MV-4-11 (cell line): ENCODE results near the gene C1orf167.
A peak's percentile ranks its signal among the peaks of the same experiment; 100 is the strongest.
"Not testable (repeated sequence)": the region's sequence is repeated elsewhere in the genome, so short reads cannot be mapped to it uniquely, and the experiment has no call there.

Experiments used
- DNase-seq: peaks from one replicate; lab custom pipeline; 2025; lab: John Stamatoyannopoulos, UW

Gene C1orf167

DNA sequence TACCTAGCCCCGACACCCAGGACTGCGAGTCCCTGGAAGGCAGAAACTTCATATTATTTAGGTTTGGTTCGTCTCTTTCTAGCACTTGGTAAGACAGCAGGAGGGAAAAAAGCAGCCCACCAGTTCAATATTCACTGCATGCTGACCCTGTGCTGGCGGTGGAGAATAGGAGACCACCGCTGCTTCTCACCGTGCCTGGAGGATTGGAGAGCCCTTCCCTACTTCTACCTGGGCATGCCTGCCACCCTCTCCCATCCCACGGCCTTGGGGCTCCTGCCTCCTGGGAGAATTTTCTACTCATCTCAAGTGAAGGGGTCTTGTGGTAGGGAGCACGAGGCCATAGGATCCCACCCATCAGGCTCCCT, 38.4 kb downstream of the C1orf167 start:
- no peak for DNase-seq

DNA sequence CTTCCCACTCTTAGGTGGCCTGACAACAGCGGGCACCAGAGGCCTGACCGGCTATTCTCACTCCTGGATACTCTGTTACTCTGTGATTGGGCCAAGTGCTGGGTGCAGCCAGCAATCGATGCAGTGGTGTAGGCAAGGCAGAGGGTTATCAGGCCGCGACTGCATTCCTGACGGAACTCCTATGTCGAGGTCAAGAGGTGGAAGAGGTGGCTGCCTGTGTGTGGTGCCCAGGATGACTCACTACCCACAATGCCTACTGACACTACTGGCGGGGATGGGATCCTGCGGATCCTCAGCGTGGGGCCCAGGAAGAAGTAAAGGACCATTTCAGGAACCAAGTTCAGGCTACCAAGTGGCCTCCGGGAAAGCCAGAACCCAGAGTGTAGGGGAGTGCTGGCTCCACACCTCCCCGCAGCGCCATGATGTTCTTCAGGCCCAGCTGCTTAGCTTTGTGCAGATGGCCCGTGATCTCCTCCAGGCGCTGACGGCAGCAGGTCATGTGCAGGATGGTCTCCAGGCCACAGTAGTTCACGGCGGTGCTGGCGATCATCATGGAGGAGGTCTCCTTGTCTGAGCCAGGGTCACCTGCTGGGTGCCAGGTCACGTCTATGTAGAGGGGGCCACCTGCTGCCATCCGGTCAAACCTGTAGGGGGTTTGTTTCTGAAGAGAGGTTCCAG, 38.9 kb downstream of the C1orf167 start:
- peak; percentile 18 for DNase-seq

DNA sequence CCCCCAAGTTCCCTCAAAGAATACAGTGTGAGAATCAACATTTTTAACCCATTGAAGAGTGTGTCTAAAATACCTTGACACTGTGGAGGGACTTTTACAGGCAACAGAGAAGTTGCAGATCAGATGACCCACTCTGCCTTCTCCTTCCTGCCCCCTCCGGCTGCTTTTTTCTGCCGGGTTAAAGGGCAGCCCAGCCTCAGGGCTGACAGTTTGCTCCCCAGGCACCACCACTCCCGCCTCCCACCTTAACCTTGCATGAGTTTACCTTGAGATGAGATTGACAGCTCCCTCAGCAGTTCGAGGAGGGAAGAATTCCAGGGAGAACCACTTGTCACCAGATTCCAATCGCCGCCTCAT, 40.6 kb downstream of the C1orf167 start:
- DNase-seq = no peak

DNA sequence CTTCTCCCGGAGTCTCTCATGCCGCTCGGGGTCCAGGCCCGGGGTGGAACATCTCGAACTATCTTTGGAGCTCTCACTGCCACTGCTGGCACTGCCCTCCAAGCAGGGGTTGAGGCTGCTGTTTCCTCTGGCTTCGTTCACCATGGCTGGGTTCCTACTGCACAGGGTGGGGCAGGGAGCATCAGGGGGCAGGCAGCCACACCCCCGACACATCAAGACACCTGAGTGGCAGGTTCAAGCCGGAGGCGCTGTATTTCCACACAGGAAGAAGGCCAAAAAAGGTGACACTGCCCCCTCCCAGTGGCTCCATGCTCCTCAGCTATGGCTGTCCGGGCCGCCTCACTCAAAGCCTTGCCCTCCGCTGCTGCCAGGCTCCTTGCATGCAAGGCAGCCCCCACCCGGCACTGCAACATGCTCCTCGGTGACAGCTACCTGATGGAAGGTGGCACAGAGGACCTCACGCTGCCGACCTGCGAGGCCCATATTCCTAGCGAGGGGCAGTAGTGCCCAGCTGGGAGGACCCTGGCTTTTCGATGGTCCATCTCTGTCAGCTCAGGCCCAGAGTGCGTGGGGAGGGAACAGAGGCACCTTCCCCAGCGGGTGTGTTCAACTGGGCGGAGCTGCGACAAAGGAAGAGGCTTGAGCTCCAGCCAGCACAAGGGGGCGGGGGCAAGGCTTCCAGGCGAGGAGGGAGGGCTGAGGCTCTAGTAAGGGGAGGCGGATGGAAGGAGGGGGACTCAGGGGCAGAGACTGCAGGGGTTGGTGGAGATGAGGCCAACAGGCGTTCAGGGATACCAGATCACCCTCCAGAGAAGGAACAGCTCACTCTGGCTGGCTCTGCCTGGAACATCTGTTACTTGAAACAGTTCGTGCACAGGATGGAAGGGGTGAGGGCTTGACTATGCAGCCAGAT, 41.2 kb downstream of the C1orf167 start:
- peak; percentile 67 for DNase-seq

DNA sequence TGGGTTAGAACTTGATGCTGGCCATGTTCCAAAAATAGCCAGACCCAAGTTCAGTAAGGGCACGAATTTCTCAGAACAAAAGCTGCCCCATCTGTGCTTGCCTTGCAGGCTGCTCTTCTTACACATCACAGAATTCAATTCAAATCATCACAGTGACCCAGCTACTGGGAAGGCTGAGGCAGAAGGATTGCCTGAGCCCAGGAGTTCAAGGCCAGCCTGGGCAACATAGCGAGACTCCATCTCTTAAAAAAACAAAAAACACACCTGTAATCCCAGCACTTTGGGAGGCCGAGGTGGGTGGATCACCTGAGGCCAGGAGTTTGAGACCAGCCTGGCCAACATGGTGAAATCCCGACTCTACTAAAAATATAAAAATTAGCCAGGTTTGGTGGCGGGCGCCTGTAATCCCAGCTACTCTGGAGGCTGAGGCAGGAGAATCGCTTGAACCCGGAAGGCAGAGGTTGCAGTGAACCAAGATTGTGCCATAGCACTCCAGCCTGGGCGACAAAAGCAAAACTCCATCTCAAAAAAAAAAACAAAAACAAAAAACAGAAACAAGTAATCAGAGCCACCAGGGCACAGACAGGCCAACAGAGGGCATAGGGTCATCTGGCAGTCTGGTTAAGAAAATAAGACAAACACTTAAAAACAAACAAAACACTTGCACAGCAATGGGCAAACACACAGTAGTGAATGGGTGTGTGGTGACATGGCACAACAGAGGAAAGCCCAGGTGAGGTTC, 42.1 kb downstream of the C1orf167 start:
- not testable (repeated sequence) for DNase-seq

DNA sequence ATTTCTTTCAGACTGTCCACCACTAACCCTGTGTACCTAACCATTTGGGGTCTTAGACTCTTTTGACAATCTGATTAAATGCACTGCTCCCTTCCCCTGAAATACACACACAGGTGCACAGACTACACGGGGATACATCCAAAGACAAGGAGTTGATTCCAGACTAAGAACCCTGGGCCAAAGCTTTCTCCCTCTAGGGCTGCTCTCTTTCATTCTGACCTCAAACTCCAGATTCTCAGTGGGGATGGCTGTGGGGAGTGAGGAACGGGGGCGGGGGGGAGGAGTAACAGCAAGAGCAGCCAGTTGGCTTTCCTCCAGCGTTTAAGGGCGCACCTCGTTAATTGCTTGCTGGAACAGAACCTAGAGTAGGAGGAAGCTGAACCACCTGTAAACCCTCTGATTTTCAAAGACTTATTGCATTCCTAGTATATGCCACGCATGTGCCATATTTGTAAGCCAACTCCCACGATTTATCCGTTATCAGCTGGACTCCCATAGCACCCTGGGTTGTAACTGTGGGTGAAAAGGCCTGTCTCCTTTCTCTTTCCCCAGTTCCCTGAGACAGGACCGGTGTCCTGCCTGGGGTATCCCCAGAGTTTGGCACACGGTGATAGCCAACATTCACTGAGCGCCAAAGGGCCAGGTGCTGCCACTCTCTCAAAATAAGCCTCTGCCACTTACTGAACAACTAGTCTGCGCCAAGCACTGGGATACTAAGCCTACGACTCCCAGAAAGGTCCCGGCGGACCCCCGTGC, 42.9 kb downstream of the C1orf167 start:
- no peak for DNase-seq

DNA sequence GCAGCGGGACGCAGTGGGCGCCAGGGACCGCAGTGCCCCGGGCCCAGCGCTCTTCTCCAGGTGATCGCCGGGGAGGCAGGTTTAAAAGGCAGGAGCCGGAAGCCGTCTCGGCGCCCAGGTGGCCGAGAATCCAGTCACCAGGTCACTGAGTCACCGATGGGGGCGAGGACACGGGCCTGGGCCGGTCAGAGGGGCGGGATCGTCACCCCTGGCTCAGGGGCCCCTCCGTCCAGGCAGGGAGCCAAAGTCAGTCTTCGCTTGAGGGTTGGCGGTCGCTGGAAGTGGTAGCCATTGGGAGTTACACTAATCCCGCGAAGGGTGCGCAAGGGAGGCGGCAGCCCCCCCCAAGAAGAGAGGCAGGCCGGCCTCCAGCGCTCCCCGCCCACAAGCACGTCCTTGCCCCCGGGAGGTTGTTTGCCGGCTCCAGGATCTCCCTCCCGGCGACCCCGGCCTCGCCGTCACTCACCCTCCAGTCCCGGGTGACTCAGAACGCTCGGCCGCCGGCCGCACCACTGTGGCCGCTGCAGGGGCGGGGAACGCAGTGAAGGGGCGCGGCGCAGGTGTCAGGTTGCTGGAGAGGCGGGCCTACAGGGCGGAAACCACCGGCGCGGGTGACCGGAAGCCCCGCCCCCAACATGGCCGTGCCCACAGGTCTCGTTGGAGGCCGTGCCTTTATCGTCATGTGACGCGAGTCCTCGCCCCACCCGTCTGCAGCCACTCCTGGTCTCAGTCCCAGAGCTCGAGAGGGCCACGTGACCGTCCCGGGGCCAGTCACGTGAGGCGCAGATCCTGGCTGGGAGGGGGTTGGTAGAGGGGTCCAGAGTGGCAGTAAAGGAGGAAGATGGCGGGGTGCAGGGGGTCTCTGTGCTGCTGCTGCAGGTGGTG, 43.7 kb downstream of the C1orf167 start, which contains the start of the genes CLCN6 and MTHFR:
Gene CLCN6 (plus strand): TSS at position 770 of the 885 bp plus-strand sequence. CDS start 72 bp downstream, at position 842.
Gene MTHFR (minus strand): TSS at position 543 of the 885 bp plus-strand sequence. CDS start 2,848 bp downstream, outside the sequence.
- peak; percentile 99 for DNase-seq

DNA sequence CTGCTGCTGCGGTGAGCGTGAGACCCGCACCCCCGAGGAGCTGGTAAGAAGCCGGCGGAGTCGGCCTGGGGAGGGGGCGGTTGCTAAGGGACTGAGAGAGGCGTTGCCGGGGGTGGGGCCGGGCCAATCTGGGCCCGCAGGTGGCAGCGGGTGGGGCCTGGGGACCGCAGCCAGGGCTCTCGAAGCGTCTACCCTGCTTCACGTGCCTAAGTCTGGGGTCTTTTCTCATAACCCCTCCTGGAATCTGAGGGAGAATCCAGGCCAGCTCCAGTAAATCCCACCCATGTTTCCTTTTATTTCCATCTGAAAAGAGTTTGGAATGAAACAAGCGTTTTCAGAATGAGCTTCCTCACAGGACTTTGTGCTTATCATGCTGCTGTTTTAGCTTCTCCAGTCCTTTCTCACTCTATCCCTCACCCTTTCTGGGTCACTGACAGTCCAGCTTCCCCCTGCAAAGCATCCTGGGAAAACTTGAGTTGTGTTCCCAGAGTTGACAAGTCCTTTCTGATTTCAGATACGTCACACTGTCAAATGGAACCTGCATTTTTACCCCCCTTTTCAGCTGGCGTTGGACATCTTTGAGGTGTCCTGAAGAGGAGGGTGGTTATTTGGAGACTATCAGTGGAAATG, 44.4 kb downstream of the C1orf167 start:
- peak; percentile 28 for DNase-seq

DNA sequence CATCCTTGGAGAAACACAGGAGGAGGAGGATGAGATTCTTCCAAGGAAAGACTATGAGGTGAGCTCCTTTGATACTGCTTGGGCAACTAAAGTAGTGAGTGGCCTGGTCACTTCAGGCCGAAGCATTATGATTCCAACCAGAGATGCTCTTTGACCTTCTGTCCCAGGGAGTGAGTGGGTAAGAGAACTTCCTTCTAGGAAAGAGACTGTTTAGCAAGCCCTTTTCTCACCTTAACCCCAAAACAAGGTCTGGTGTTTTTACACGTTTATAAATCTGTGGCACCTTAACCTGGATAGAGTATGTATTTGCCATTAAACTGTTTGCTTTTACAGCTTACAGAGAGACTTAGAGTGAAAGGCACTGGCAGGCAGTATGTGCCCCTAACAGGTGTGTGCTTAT, 45.1 kb downstream of the C1orf167 start:
- DNase-seq = no peak

DNA sequence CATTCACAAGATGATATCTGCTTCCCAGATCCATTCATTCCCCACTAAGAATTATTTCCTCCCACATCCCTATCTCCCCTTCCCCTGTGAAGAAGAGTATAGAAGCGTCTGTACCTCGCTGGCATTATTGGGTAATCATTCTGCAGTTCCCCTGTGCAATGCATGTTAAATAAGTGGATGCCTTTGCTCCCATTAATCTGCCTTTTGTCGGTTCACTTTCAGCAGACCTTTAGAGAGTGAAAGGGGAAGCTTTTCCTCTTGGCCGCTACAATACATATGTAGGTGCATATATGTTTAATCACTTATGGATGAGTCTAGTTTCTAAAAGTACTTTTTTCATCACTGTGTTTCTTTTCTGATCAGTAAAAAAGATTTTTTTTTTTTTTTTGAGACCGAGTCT, 51.0 kb downstream of the C1orf167 start:
- DNase-seq = peak; percentile 30

DNA sequence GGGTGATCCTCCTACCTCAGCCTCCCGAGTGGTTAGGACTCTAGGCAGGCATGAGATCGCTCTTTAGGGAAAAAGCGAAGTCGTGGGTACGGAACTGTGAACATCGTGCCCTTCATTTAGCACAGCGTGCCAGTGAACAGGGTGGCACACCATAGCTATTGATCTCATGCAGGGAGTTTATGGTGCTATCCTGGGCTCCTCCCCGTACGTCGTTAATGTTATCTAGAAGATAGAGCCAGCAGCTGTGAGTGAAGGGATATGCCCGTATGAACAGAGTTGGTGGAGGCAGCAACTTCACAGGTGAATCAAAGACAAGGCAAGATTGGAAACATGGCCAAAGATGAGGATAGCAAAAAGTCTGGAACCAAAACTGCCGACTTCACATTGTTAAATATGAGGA, 55.2 kb downstream of the C1orf167 start:
- DNase-seq = no peak

DNA sequence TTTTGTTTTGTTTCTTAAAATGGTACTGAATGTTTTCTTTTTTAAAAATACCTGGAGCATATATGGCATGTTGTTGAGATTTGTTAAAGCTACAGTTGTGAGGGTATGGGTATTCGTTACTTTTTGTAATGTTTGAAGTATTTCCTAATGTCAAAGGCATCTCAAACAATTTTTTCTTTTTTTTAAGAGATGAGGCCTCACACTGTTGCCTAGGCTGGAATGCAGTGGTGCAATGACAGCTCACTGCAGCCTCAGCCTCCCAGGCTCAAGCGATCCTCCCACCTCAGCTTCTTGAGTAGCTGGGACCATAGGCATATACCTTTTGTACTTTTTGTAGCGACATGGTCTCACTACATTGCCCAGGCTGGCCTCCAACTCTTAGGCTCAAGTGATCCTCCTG, 60.1 kb downstream of the C1orf167 start:
- DNase-seq = no peak

DNA sequence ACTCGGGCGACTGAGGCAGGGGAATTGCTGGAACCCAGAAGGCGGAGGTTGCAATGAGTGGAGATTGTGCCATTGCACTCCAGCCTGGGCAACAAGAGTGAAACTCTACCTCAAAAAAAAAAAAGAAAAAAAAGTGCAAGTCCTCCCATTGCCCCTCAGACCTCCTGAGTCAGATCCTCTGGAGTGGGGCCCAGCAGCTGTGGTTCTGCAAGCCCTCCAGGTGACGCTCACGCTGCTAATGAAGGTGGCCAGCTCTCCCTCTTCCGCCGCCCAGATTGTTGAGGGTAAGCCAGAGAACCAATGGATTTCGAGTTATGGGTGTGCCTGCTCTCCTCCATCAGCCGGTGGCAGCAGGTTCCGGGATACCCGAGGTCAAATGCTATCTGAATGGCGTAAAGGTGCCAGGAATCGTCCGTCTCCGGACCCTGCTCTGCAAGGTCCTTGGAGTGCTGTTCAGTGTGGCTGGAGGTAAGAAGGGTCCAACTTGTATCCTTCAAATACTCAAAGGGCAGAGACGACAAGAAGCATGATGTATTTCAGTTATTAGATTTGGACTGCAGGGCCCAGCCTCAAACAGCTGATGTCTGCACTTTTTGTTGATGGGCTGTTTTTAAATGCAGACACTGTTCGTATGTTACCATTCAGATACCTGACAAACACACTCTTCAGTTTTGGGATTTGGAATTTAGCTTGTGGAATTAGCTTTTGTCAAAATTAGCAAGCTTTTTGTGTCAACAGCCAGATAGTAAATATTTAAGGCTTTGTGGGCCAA, 61.6 kb downstream of the C1orf167 start:
- DNase-seq = no peak

DNA sequence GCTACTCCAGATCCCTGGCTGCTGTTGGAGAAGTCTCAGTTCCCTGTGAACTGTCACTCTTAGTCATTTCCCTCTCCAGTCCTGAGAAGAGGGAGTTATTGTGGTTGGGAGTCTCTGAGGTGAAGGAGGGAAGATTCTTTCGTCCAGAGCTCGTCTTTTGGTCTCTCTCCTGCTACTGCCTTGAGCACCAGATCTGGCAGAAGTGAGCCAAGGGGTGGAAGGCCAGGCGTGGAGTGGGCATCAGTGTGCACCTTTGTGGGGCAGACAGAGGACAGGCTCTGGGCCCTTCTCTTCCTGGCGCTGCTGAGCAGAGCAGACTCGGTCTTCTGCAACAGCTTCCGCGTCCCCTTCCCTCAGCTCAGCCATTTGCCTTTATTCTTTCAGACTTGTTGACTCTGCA, 63.1 kb downstream of the C1orf167 start:
- DNase-seq = no peak

DNA sequence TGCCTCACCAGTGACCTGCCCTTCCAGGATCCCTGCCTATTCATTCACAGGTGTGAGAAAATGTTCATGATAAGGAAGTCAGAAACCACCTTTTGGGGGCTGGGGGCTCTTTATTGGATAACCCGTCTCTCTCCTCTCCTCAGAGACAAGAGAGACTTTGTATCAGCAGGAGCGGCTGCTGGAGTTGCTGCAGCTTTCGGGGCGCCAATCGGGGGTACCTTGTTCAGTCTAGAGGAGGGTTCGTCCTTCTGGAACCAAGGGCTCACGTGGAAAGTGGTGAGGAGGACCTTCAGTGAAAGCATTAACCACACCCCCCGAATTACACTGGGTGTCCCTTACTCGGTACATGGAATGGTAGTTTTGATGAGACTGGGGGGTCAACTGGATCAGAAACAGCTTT, 65.0 kb downstream of the C1orf167 start:
- DNase-seq = no peak

DNA sequence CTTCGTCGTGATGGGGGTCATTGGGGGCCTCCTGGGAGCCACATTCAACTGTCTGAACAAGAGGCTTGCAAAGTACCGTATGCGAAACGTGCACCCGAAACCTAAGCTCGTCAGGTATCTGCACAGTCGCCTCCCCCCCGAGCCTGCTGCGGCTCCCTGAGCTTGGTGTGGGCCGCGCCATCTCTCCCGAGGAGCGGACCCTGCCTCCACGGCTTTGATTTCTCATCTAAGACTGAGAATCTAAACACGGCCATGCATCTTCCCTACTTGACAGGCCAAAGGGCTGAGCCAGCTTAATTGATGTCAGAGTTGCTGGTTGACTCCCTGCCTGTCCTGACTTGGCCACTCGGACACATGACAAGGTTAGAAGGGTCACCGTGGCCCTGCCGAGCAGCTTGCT, 66.5 kb downstream of the C1orf167 start:
- no peak for DNase-seq

DNA sequence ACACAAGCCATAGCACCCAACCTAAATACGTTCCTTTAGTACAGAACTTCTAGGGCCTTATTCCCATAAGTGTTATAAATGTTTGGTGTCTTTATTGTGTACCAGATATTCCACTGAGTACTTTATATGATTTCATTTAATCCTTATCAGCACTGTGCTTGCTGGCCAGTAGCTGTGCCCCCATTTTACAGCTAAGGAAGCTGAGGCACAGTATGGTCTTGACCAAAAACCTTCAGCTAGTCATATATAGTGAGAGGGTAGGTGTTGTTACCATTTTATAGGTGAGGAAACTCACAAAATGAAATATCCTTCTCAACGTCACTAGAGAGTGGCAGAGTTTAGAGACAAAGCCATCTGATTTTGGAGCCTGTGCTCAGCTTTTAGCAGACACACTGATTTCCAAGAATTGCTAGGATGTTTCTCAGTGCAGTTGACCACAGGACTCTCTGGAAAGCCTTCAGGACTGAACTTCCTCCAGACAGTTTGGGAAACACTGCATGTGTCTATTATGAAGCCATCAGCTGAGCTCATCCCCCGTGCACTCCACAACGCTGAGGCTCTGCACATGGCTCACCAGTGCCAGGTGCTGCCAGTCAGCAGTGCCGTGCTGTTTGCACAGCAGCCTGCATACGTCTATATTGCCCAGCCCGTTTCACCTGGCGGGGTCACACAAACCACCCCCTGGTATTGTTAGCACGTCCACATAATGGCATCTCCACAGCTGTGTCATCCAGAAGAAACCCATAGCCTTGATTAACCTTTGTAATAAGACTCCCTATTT, 70.1 kb downstream of the C1orf167 start:
- DNase-seq = no peak

DNA sequence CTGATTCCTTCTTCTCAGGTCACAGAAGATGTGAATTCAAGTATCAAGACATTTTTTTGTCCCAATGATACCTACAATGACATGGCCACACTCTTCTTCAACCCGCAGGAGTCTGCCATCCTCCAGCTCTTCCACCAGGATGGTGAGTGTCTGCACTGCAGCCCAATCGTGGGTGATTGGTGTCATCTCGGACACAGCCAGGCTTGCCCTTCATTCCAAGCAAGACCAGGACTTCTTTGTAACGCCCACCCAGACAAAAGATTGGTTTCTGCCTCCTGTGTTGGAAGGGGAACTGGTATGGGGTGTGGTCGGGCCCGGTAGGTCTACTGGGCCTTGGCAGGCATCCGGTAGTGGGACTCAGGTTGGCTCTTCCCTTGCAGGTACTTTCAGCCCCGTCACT, 71.5 kb downstream of the C1orf167 start:
- DNase-seq = no peak

DNA sequence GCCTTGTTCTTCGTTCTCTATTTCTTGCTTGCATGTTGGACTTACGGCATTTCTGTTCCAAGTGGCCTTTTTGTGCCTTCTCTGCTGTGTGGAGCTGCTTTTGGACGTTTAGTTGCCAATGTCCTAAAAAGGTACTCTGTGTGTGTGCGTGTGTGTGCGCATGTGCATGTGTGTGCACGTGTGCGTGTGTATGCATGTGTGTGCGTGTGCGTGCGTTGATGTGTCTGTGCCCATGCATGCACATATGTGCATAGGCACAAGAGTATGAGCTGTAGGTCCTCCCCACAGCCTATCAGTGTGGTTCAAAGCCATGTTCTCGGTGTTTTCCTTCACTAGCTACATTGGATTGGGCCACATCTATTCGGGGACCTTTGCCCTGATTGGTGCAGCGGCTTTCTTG, 71.9 kb downstream of the C1orf167 start:
- no peak for DNase-seq
